Glomerular endothelial cell (primary cell): Measurements from ENCODE around the gene UNC79. TPM values are rescaled to one million over a fixed set of nuclear protein-coding genes. Genes with fewer than 3 reads are reported as not detected.

Experiments
- DNase-seq: peaks from one replicate; pipeline ENCODE4 v3.0.0-alpha.2; 2011; ENCODE audit warnings: low read depth, low spot score; ENCODE audit errors: extremely low read depth
- total RNA-seq: library from RNA; depleted of rRNA; stranded (reverse); fragments of >200 nt; gene quantifications from 2 replicates; pipeline ENCODE4 v1.2.3, GENCODE V29; 2015

The UNC79 gene
- total RNA-seq, 1 donor from 2014 or later = under 0.01 TPM

DNA sequence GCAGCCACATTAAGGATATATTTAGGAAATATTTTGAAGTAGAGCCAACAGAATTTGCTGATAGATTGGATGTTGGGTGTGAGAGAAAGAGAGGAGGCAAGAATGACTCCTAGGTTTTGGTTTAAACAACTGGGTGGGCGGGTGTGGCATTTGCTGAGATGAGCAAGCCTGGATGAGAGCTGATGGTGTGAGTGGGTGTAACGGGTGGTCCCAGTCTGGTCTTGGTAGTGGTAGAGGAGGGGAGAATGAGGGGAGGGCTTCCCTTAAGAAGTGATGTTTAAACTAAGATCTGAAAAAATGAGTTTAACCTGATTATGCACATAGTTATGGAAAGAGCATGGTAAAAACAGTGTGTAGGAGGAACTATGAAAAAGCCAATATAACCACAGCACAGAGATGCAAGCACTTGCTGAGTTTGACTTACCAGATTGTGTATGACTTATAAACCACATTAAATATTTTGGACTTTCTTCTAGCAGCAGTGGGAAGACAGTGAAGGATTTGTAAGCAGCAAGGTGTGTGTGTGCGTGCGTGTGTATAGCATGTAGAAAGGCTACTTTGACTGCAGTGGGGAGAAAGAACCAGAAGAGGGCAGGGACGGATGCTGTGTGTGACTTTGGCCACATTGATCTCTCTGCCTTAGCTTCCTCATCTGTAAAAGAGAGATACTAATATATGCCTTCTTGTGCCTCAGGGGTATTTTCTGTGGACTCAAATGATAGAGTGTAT lies 217.9 kb downstream of the UNC79 start:
- no peak for DNase-seq

DNA sequence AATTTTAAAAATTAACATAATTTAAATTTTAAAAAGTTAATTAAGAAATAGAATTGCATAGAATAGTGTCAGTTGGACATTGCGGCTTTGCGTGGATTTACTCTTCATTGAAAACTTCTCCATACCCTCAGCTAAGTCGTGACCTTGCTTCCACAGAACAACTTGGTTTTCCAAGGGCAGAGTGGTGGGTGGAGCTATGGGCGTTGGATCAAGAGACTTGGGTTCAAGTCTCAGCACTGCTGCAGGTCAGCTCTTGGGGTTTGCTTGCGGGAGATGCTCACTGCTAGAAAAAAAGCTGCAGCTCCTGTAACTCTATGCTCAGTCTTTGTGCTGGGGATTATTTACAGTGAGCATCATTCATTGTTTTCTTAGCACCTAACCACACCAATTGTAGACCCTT lies 223.9 kb downstream of the UNC79 start:
- no peak for DNase-seq

- peak; percentile 5 for DNase-seq
Observed at GRCh38 chr14:93655078-93655750, 224.5 kb downstream of the UNC79 start.

DNA sequence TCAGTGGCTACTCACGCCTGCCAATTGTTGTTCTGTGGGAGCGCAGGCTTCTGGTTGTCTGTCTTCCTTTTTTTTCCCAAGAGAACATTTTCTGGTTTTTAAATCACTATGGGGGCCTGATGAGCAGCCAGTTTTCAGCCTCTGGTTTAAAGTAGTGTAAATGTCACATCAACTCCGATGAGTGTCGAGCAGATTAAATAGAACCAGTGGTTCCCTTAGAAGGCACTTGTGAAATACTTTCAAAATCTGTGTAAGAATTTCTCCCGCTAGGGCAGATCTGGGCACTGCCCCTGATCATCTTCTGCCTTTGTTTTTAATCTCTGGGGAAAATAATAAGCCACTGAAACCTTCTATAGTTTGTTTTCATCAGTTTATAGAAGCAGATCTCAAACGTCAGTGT lies 227.1 kb downstream of the UNC79 start:
- DNase-seq = no peak

DNA sequence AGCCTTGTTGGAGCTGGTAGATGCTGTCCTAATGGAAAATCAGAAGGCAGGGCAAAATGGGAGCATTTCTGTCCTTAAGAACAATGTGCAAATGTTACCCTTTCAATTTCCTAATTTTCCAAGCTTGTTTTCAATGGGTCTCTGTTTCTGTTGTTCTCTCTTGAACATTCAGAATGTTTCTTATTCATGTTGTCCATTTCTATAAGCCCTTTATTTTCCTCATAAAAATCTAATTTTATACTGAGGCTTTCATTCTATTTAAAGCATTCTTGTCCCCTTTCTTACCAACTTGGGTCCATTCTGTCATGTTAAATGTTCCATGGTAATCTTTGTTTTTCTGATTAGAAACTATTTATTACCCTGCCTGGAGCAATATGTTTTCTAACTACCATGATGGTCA lies 232.6 kb downstream of the UNC79 start:
- DNase-seq = no peak

GRCh38 chr14:93665169-93665568 lies 234.4 kb downstream of the UNC79 start:
- no peak for DNase-seq

DNA sequence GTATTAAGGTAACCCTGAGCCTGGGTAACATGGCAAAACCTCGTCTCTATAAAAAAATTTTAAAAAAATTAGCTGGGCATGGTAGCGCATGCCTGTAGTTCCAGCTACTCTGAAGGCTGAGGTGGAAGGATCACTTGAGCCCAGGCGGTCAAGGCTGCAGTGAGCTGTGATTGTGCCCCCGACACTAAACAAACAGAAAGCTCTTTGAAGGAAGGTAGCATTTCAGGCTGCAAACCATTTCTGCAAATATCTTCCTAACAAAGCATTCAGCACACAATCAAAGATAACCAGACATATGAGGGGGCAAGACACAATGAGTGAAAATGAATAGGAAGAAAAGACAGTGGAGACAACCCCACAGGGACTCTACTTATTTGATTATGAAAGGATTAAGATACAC lies 238.9 kb downstream of the UNC79 start:
- no peak for DNase-seq

DNA sequence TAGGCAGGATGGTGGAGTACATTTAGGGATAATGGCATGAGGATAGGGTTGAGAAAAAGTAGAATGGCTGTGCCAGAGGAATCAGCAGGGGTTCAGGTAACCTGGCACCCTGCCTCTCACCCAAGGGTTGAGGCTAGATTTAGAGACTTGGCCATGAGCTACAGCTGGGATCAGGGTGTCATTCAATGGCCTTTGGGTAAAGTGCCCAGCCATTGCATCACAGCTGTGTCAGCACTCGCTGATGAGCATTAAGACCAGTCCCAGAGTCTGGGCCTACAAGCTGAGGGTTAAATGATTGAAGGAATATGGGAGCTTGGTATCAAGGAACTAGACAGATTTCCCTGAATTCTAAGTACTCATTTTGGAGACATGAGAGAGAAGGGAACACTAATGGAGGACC lies 243.6 kb downstream of the UNC79 start:
- no peak for DNase-seq

GRCh38 chr14:93675651-93676050 lies 244.9 kb downstream of the UNC79 start:
- no peak for DNase-seq

DNA sequence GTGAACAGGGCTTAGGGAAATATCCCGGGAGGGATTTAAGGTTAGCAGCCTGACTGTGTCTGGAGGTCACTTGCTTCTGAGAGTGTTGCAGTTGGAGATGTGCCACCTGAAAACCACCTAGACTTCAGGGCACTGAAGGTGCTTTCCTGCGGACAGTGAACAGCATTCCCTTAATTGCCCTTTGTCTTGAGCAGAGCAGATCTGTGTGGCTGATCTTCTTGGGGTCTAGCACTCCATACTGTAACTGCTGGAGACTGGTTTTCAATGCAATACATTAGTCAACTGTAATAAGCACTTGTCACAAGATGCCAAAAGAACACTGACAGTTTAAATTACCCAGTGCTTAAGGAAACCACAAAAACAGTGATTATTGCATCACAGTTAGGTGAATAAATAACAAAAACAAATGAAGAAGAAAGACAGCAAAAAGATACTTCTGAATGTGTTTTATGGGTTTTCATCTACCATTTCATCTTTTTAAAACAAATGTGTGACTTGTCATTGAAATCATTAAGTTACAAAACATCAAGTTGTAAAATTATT lies 245.7 kb downstream of the UNC79 start:
- no peak for DNase-seq

GRCh38 chr14:93682459-93682858 lies 251.7 kb downstream of the UNC79 start:
- no peak for DNase-seq

GRCh38 chr14:93683226-93683625 lies 252.5 kb downstream of the UNC79 start:
- no peak for DNase-seq

GRCh38 chr14:93685121-93685895 lies 254.6 kb downstream of the UNC79 start:
- no peak for DNase-seq

DNA sequence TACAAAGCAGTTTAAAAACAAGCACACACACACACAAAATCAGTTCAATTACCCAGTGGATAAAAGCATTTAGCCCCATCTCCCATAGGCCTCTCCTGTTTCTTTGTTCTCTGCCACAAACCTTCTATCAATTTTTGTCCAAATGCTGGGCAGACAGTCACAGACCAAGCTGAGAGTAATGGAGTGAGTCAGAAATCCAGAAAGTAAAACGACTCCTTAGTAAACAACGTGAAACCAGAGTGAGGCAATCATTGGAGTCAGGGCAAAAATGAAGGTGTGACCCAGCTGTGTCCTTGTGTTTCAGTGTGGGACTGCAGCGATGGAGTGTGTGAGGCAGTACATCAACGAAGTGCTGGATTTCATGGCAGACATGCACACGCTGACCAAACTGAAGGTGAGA lies 255.5 kb downstream of the UNC79 start:
- DNase-seq = no peak

- DNase-seq = no peak
Observed at GRCh38 chr14:93688239-93688666, 257.5 kb downstream of the UNC79 start.

GRCh38 chr14:93688820-93689219 lies 258.1 kb downstream of the UNC79 start:
- no peak for DNase-seq

DNA sequence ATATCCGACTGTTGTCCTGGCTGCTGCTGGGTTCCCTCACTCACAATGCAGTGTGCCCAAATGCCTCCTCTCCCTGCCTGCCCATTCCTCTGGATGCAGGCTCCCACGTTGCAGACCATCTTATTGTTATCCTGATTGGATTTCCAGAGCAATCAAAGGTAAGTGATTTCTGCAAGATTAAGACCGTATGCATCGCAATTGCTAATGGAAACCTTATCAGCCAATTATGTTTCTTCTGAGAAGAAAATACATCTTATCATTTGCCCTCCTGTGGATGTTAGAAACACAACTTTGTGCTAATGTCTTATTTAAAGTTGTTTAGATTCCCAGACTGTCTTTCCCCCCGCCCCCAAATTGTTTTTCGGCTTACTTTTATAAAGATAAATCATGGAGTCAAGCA lies 259.4 kb downstream of the UNC79 start:
- DNase-seq = no peak

DNA sequence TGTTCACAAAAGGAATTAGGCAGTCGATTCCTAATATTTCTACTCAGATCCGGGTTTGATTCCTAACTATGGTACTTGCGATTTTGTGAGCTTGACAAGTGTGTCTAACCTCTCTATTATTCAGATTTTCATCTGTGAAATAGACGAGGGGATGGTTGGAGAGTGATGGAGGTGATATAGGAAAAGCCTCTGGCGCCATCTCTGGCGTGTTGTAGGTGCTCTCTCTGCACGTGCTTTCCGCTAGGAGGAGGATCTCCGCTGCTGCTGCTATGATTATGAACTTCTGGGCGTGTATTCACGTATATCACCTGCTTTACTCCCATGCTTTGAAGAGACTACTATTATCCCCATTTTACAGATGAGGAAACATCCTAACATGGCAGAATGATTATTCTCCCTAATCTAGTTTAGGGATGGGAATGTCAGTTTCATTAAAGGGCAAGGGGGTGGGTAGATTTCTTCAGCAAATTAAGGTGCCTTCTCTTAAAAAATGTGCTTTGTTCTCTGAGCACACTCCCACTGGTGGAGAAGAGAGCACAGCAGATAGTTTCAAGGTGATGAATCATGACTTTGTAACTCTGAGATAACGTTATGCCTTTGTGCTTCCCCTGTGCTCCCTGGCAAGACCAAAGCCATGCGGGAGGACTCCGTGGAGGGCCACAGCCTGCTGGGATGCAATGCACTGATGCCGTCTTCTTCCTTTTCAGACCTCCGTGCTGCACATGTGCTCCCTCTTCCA lies 260.5 kb downstream of the UNC79 start:
- no peak for DNase-seq

GRCh38 chr14:93693914-93694313 lies 263.2 kb downstream of the UNC79 start:
- DNase-seq = no peak

GRCh38 chr14:93700928-93701327 lies 270.2 kb downstream of the UNC79 start:
- no peak for DNase-seq

- DNase-seq = no peak
Observed at GRCh38 chr14:93701562-93701961, 270.8 kb downstream of the UNC79 start.
